ENCODE results near the gene CENPU. TPM values are rescaled to one million over a fixed set of nuclear protein-coding genes. Genes with fewer than 3 reads are reported as not detected.

CENPU gene
- total and polyA plus RNA-seq, 10 of the 15 experiments (the other 5 are each of a cell fraction or from before 2014, with no cell fraction given), result 26.6 to 90.8 (median 53.8) TPM

- no peaks in the 10 kb centered on the region for H3K79me2 ChIP-seq (ENCODE audit: control insufficient read depth, insufficient read depth, low read length)
- H3K27me3 ChIP-seq (replicated peaks in 1 of 2; ENCODE audit: control insufficient read depth in 2 of 2, insufficient read depth in 2 of 2, low read length in 1 of 2), result no peaks in the 10 kb centered on the region
- no peaks in the 10 kb centered on the region for H4K20me1 ChIP-seq (ENCODE audit: control insufficient read depth, insufficient read depth)
- ChIA-PET CTCF (interaction anchor here (1.7 kb wide), 1 partner anchor 409 kb away, joined by 5 read pairs; no protein-coding TSS in a partner anchor), SMC1A (ENCODE audit: uncharacterized antibody, unreplicated experiment) (interaction anchor here (1.1 to 1.3 kb wide), 2 partner anchors 17 to 72 kb away, joined by 3 read pairs; no protein-coding TSS in a partner anchor), POLR2A (no interaction called here), RAD21 (ENCODE audit: unreplicated experiment) (no interaction called here)
- H3K27ac ChIP-seq (ENCODE audit: control insufficient read depth, insufficient read depth), result no peak overlapping the region
- no TSS peak for BruUV-seq (replicated peaks)
- intact Hi-C loops (cut with micrococcal nuclease; ENCODE audit: unreplicated experiment), result no loop called here
- H3K4me1 ChIP-seq (ENCODE audit: control insufficient read depth, insufficient read depth, low read length), result peaks cover 7% of the 10 kb centered on the region; the same call in 1 of the 2 replicates
- H2AFZ ChIP-seq (ENCODE audit: control insufficient read depth, low read depth, low read length), result no peak overlapping the region
- H3K9me3 ChIP-seq (replicated peaks; ENCODE audit: control insufficient read depth, insufficient read depth, low read length), result no peaks in the 10 kb centered on the region
- no peak overlapping the region for H3K4me2 ChIP-seq (ENCODE audit: control insufficient read depth, insufficient read depth)
- no peak overlapping the region for H3K9ac ChIP-seq (ENCODE audit: control insufficient read depth, insufficient read depth, low read length)
- ATAC-seq (no peak), FAIRE-seq (no peak), DNase-seq (ENCODE audit: low read depth, low spot score) (no peak)
- H3K36me3 ChIP-seq (ENCODE audit: control insufficient read depth in 2 of 2, insufficient read depth in 2 of 2, low read length in 1 of 2), result no peaks in the 10 kb centered on the region
- no peak overlapping the region for H3K4me3 ChIP-seq
- in situ Hi-C loops (cut with MboI), result no loop called here
- TF ChIP-seq ASH2L (IDR thresholded peaks at IDR 0.05; ENCODE audit: borderline replicate concordance, low read depth) (no peak), HSF1 (IDR thresholded peaks at IDR 0.05; ENCODE audit: low read depth, low read length) (no peak), ZNF384 (IDR thresholded peaks at IDR 0.05; ENCODE audit: borderline replicate concordance, low read depth, low read length) (no peak), HDAC6 (IDR thresholded peaks at IDR 0.05; ENCODE audit: unreplicated experiment) (no peak), CEBPB (IDR thresholded peaks at IDR 0.05; ENCODE audit: borderline replicate concordance in 1 of 2, low read depth in 2 of 2, low read length in 2 of 2) (no peak), MYC (IDR thresholded peaks at IDR 0.05; ENCODE audit: insufficient read depth, insufficient read length, insufficient replicate concordance, low read length, severe bottlenecking) (no peak), CHD4 (IDR thresholded peaks at IDR 0.05) (no peak), BRCA1 (IDR thresholded peaks at IDR 0.05; ENCODE audit: low read depth, low read length) (no peak), KDM1A (IDR thresholded peaks at IDR 0.05; ENCODE audit: borderline replicate concordance) (no peak), ZSCAN29 (IDR thresholded peaks at IDR 0.05) (no peak), EP300 (IDR thresholded peaks at IDR 0.05; ENCODE audit: borderline replicate concordance in 1 of 2, control insufficient read depth in 1 of 2, low read depth in 2 of 2, low read length in 2 of 2) (no peak), TCF3 (IDR thresholded peaks at IDR 0.05; ENCODE audit: borderline replicate concordance, insufficient read depth, low read depth, low read length) (no peak), ZBTB40 (IDR thresholded peaks at IDR 0.05; ENCODE audit: borderline replicate concordance) (no peak), RAD21 (IDR thresholded peaks at IDR 0.05; ENCODE audit: insufficient read depth, low read depth, low read length) (no peak), NBN (IDR thresholded peaks at IDR 0.05) (no peak), PML (IDR thresholded peaks at IDR 0.05; ENCODE audit: low read length) (no peak), NKRF (conservative IDR thresholded peaks at IDR 0.05) (no peak)
Observed at GRCh38 chr4:184660978-184661377, 72.9 kb downstream of the CENPU start.
